Measurements from ENCODE around the gene CARD9. TPM values are rescaled to one million over a fixed set of nuclear protein-coding genes. Genes with fewer than 3 reads are reported as not detected.

Gene CARD9
- total RNA-seq, 1 donor from 2014 or later: 10.0 TPM

DNA sequence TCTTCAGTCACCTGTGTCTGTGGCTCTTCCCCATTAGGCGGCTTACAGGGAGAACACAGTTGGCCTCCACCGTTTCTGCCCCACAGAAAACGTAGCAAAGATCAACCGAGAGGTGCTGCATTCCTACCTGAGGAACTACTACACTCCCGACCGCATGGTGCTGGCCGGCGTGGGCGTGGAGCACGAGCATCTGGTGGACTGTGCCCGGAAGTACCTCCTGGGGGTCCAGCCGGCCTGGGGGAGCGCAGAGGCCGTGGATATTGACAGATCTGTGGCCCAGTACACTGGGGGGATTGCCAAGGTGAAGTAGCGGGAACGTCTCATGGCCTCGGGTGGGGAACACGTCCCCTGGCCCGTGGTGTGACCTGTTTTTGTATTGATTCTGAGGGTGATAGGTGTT, 43.4 kb upstream of the CARD9 start:
- Histone ChIP-seq H3K4me1 (peaks cover 2% of the 10 kb centered on the region), H3K27ac (no peak overlapping the region), H3K27me3 (no peaks in the 10 kb centered on the region), H3K36me3 (peaks cover 99% of the 10 kb centered on the region), H3K9me3 (no peaks in the 10 kb centered on the region), H3K4me3 (no peak overlapping the region)
- DNase-seq (no peak), ATAC-seq (no peak)
- intact Hi-C loops (cut with DNase I): no loop called here
- TF ChIP-seq, protein P1, sequence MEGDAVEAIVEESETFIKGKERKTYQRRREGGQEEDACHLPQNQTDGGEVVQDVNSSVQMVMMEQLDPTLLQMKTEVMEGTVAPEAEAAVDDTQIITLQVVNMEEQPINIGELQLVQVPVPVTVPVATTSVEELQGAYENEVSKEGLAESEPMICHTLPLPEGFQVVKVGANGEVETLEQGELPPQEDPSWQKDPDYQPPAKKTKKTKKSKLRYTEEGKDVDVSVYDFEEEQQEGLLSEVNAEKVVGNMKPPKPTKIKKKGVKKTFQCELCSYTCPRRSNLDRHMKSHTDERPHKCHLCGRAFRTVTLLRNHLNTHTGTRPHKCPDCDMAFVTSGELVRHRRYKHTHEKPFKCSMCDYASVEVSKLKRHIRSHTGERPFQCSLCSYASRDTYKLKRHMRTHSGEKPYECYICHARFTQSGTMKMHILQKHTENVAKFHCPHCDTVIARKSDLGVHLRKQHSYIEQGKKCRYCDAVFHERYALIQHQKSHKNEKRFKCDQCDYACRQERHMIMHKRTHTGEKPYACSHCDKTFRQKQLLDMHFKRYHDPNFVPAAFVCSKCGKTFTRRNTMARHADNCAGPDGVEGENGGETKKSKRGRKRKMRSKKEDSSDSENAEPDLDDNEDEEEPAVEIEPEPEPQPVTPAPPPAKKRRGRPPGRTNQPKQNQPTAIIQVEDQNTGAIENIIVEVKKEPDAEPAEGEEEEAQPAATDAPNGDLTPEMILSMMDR (IDR thresholded peaks at IDR 0.05): no peak

GRCh38 chr9:136416427-136416826, 43.0 kb upstream of the CARD9 start:
- DNase-seq: no peak
- intact Hi-C loops (cut with DNase I): no loop called here
- no peak for ATAC-seq
- Histone ChIP-seq H3K27me3 (no peaks in the 10 kb centered on the region), H3K36me3 (peaks cover 96% of the 10 kb centered on the region), H3K27ac (no peak overlapping the region), H3K4me1 (peaks cover 6% of the 10 kb centered on the region), H3K4me3 (no peak overlapping the region), H3K9me3 (no peaks in the 10 kb centered on the region)
- TF ChIP-seq, protein P1 (IDR thresholded peaks at IDR 0.05): no peak

DNA sequence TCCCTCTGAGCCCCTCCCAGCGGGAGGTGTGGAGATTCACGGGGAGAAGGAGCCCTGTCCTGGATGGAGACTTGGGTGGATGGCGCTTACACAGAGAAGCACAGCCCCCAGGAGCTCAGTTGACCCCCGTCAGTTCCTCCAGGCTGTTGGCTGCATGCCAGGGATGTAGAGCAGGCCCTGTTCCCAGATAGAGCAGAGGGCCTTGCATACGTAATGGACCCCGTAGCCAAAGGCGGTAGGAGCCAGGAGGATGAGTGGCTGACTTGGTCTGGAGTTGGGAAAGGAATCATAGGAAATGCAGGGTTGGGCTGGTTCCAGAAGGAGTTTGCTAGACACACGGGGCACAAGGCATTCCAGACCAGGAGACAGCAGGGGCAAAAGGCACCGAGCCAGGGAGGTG, 39.5 kb upstream of the CARD9 start:
- Histone ChIP-seq H3K36me3 (peaks cover 62% of the 10 kb centered on the region), H3K9me3 (no peaks in the 10 kb centered on the region), H3K27me3 (no peaks in the 10 kb centered on the region), H3K4me1 (peaks cover 21% of the 10 kb centered on the region), H3K4me3 (no peak overlapping the region), H3K27ac (no peak overlapping the region)
- TF ChIP-seq, protein P1 (IDR thresholded peaks at IDR 0.05): no peak
- DNase-seq (no peak), ATAC-seq (no peak)
- intact Hi-C loops (cut with DNase I): no loop called here

DNA sequence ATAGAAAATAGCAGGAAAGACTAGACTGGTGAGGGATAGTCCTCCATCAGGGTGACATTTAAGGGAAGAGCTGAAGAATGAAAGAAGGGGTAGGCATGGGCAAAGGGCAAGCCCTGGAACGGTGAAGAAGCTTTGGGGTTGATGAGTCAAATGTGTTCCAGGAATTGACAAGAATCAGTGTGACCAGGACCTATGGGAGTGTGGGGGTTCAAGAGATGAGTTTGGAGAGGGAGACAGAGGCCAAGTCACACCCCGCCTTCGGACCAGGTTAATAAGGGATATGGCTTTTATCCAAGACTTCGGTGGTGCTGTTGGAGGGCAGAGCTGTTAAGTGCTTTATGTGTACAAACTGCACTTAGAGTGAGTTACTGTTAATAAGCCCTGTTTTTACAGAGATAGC, 37.9 kb upstream of the CARD9 start:
- TF ChIP-seq, protein P1 (IDR thresholded peaks at IDR 0.05): no peak
- Histone ChIP-seq H3K36me3 (peaks cover 59% of the 10 kb centered on the region), H3K9me3 (no peaks in the 10 kb centered on the region), H3K27me3 (no peaks in the 10 kb centered on the region), H3K4me3 (peak overlapping the region; percentile 98), H3K27ac (no peak overlapping the region), H3K4me1 (peaks cover 21% of the 10 kb centered on the region)
- intact Hi-C loops (cut with DNase I): no loop called here
- DNase-seq (no peak), ATAC-seq (no peak)

GRCh38 chr9:136410500-136411287, 37.2 kb upstream of the CARD9 start, which contains the start of the genes ENTR1 and PMPCA:
ENTR1 (minus strand) TSS chr9:136410614; CDS start chr9:136410397, 217 bp downstream.
PMPCA (plus strand) TSS chr9:136410658; CDS start chr9:136410669, 11 bp downstream.
- TF ChIP-seq, protein P1 (IDR thresholded peaks at IDR 0.05): no peak
- Histone ChIP-seq H3K4me1 (peaks cover 21% of the 10 kb centered on the region), H3K27ac (peak within 1 kb of the TSS; percentile 91), H3K36me3 (peaks cover 57% of the 10 kb centered on the region), H3K9me3 (no peaks in the 10 kb centered on the region), H3K4me3 (peak within 1 kb of the TSS; percentile 98), H3K27me3 (no peaks in the 10 kb centered on the region)
- DNase-seq: peak; percentile 96
- intact Hi-C loops (cut with DNase I): no loop called here
- ATAC-seq: peak; percentile 93

All from upper lobe of right lung (tissue), 1 donor.